ENCODE results near the gene STAT1. TPM values are rescaled to one million over a fixed set of nuclear protein-coding genes. Genes with fewer than 3 reads are reported as not detected.

Gene STAT1
- total and polyA plus RNA-seq, 10 of the 15 experiments (the other 5 are each of a cell fraction or from before 2014, with no cell fraction given) = 81.8 to 398 (median 307) TPM

DNA sequence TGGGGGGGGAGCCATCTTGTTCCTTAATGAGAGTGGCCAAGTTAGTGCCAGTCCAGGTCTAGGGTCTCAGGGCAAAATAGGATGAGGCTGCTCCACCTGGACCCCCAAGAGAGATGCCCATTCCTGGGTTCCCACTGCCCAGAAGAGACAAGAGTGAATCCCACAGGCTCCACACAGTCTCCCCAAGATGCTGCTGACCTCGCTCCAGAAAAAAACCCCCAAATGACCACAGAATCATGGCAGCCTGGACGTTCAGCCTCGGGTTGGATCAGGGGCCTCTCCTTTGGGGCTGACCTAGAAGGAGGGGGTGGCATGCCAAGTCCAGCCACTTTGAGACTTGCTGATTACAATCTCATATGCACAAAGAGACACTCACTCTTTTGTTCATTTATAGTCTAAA, 25.1 kb downstream of the STAT1 start:
- CTCF ChIA-PET = interaction anchor here (0.7 to 2.1 kb wide), 3 partner anchors 16 to 138 kb away, joined by 3 to 6 read pairs (median 3); no protein-coding TSS in a partner anchor

GRCh38 chr2:190987938-190988337, 26.0 kb downstream of the STAT1 start:
- no TSS peak for BruUV-seq (replicated peaks)
- Histone ChIP-seq H3K36me3 (ENCODE audit: control insufficient read depth in 2 of 2, insufficient read depth in 2 of 2, low read length in 1 of 2) (peaks cover 39 to 79% of the 10 kb centered on the region in 2 experiments), H3K4me1 (ENCODE audit: control insufficient read depth, insufficient read depth, low read length) (no peaks in the 10 kb centered on the region), H3K79me2 (ENCODE audit: control insufficient read depth, insufficient read depth, low read length) (peaks cover 1% of the 10 kb centered on the region), H3K27me3 (replicated peaks in 1 of 2; ENCODE audit: control insufficient read depth in 2 of 2, insufficient read depth in 2 of 2, low read length in 1 of 2) (no peaks in the 10 kb centered on the region), H3K27ac (ENCODE audit: control insufficient read depth, insufficient read depth) (no peak overlapping the region), H3K4me2 (ENCODE audit: control insufficient read depth, insufficient read depth) (no peak overlapping the region), H3K9ac (ENCODE audit: control insufficient read depth, insufficient read depth, low read length) (no peak overlapping the region), H3K9me3 (replicated peaks; ENCODE audit: control insufficient read depth, insufficient read depth, low read length) (no peaks in the 10 kb centered on the region), H2AFZ (ENCODE audit: control insufficient read depth, low read depth, low read length) (no peak overlapping the region), H4K20me1 (ENCODE audit: control insufficient read depth, insufficient read depth) (peaks cover 9% of the 10 kb centered on the region), H3K4me3 (no peak overlapping the region)
- DNase-seq (ENCODE audit: low read depth, low spot score) = no peak
- WGBS (ENCODE audit: insufficient coverage, insufficient replicate concordance, low lambda C conversion rate, missing lambda C conversion rate) = 100% methylated on average over 5 of the region's 5 CpGs
- TF ChIP-seq CEBPB (IDR thresholded peaks at IDR 0.05; ENCODE audit: borderline replicate concordance in 1 of 2, low read depth in 2 of 2, low read length in 2 of 2) (no peak), STAT1 (conservative IDR thresholded peaks at IDR 0.05) (no peak), POLR2A (IDR thresholded peaks at IDR 0.05; ENCODE audit: low read depth, low read length) (peak; percentile 71), SMC3 (IDR thresholded peaks at IDR 0.05; ENCODE audit: borderline replicate concordance, low read length) (no peak), HDAC6 (IDR thresholded peaks at IDR 0.05; ENCODE audit: unreplicated experiment) (no peak), POLR2AphosphoS5 (IDR thresholded peaks at IDR 0.05; ENCODE audit: low read length) (peak; percentile 76), SMARCA5 (IDR thresholded peaks at IDR 0.05) (no peak), JUND (IDR thresholded peaks at IDR 0.05; ENCODE audit: low read depth, low read length) (no peak)
- TF ChIP-seq, protein P1, sequence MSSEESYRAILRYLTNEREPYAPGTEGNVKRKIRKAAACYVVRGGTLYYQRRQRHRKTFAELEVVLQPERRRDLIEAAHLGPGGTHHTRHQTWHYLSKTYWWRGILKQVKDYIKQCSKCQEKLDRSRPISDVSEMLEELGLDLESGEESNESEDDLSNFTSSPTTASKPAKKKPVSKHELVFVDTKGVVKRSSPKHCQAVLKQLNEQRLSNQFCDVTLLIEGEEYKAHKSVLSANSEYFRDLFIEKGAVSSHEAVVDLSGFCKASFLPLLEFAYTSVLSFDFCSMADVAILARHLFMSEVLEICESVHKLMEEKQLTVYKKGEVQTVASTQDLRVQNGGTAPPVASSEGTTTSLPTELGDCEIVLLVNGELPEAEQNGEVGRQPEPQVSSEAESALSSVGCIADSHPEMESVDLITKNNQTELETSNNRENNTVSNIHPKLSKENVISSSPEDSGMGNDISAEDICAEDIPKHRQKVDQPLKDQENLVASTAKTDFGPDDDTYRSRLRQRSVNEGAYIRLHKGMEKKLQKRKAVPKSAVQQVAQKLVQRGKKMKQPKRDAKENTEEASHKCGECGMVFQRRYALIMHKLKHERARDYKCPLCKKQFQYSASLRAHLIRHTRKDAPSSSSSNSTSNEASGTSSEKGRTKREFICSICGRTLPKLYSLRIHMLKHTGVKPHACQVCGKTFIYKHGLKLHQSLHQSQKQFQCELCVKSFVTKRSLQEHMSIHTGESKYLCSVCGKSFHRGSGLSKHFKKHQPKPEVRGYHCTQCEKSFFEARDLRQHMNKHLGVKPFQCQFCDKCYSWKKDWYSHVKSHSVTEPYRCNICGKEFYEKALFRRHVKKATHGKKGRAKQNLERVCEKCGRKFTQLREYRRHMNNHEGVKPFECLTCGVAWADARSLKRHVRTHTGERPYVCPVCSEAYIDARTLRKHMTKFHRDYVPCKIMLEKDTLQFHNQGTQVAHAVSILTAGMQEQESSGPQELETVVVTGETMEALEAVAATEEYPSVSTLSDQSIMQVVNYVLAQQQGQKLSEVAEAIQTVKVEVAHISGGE (CRISPR knock-in tag; IDR thresholded peaks at IDR 0.05) = no peak
- no peak for ATAC-seq
- POLR2A ChIA-PET = interaction anchor here (0.5 to 1.2 kb wide), 5 partner anchors 8 to 1879 kb away, joined by 3 to 6 read pairs (median 4); partner anchors contain the start of gene STAT1
- SMC1A ChIA-PET (ENCODE audit: uncharacterized antibody, unreplicated experiment) = interaction anchor here (0.8 to 1.2 kb wide), 5 partner anchors 12 to 31 kb away, joined by 3 to 6 read pairs (median 3); no protein-coding TSS in a partner anchor
- no peak for FAIRE-seq
- CTCF ChIA-PET = interaction anchor here (1.0 to 1.4 kb wide), 5 partner anchors 14 to 41 kb away, joined by 3 to 7 read pairs (median 3); no protein-coding TSS in a partner anchor
- RAD21 ChIA-PET (ENCODE audit: unreplicated experiment) = interaction anchor here (0.7 kb wide), 1 partner anchor 12 kb away, joined by 3 read pairs; no protein-coding TSS in a partner anchor
- in situ Hi-C loops (cut with MboI) (no loop called here), intact Hi-C loops (cut with micrococcal nuclease; ENCODE audit: unreplicated experiment) (no loop called here)

More for the DNA sequence above, 25.1 kb downstream of the STAT1 start:
- intact Hi-C loops (cut with micrococcal nuclease; ENCODE audit: unreplicated experiment) (no loop called here), in situ Hi-C loops (cut with MboI) (no loop called here)
- no peak for DNase-seq (ENCODE audit: low read depth, low spot score)
- POLR2A ChIA-PET = interaction anchor here (1.2 to 1.6 kb wide), 3 partner anchors 12 to 89 kb away, joined by 3 to 4 read pairs (median 3); partner anchors contain the start of gene STAT1
- RAD21 ChIA-PET (ENCODE audit: unreplicated experiment) = no interaction called here
- Histone ChIP-seq H3K9ac (ENCODE audit: control insufficient read depth, insufficient read depth, low read length) (no peak overlapping the region), H3K27me3 (replicated peaks in 1 of 2; ENCODE audit: control insufficient read depth in 2 of 2, insufficient read depth in 2 of 2, low read length in 1 of 2) (no peaks in the 10 kb centered on the region), H3K4me3 (no peak overlapping the region), H4K20me1 (ENCODE audit: control insufficient read depth, insufficient read depth) (peaks cover 9% of the 10 kb centered on the region), H3K36me3 (ENCODE audit: control insufficient read depth in 2 of 2, insufficient read depth in 2 of 2, low read length in 1 of 2) (peaks cover 40 to 74% of the 10 kb centered on the region in 2 experiments), H2AFZ (ENCODE audit: control insufficient read depth, low read depth, low read length) (no peak overlapping the region), H3K4me2 (ENCODE audit: control insufficient read depth, insufficient read depth) (no peak overlapping the region), H3K9me3 (replicated peaks; ENCODE audit: control insufficient read depth, insufficient read depth, low read length) (no peaks in the 10 kb centered on the region), H3K4me1 (ENCODE audit: control insufficient read depth, insufficient read depth, low read length) (no peaks in the 10 kb centered on the region), H3K27ac (ENCODE audit: control insufficient read depth, insufficient read depth) (no peak overlapping the region), H3K79me2 (ENCODE audit: control insufficient read depth, insufficient read depth, low read length) (peaks cover 1% of the 10 kb centered on the region)
- FAIRE-seq = no peak
- no TSS peak for BruUV-seq (replicated peaks)
- 100% methylated on average over 3 of the region's 3 CpGs for WGBS (ENCODE audit: insufficient coverage, insufficient replicate concordance, low lambda C conversion rate, missing lambda C conversion rate)
- ATAC-seq = no peak
- SMC1A ChIA-PET (ENCODE audit: uncharacterized antibody, unreplicated experiment) = interaction anchor here (1.6 kb wide), 1 partner anchor 8 kb away, joined by 4 read pairs; no protein-coding TSS in a partner anchor
- TF ChIP-seq MTA3 (IDR thresholded peaks at IDR 0.05; ENCODE audit: borderline replicate concordance, low read length) (no peak), POLR2AphosphoS5 (IDR thresholded peaks at IDR 0.05; ENCODE audit: low read length) (peak; percentile 77), TBL1XR1 (IDR thresholded peaks at IDR 0.05; ENCODE audit: low read depth, low read length) (no peak)

All from GM12878 (cell line).